Fibroblast of skin of right quadriceps (primary cell): ENCODE data around the gene SERPING1.

ENCODE experiments used
- DNase-seq: peaks from one replicate; pipeline ENCODE4 v3.0.0-alpha.2; 2013

The SERPING1 gene

GRCh38 chr11:57597916-57598830, 688 bp downstream of the SERPING1 start:
- peak; percentile 63 for DNase-seq

GRCh38 chr11:57598831-57599155, 1.3 kb downstream of the SERPING1 start:
- peak; percentile 64 for DNase-seq

GRCh38 chr11:57599381-57599780, 1.9 kb downstream of the SERPING1 start:
- no peak for DNase-seq

- no peak for DNase-seq
These were observed 3.8 kb downstream of the SERPING1 start for GRCh38 chr11:57601297-57601696.

- no peak for DNase-seq
These were observed 7.0 kb downstream of the SERPING1 start for GRCh38 chr11:57604296-57605027.

- no peak for DNase-seq
These were observed 7.5 kb downstream of the SERPING1 start for GRCh38 chr11:57605028-57605420.

- no peak for DNase-seq
These were observed 12.7 kb downstream of the SERPING1 start for GRCh38 chr11:57610170-57610569.

GRCh38 chr11:57614234-57614772, 16.8 kb downstream of the SERPING1 start:
- no peak for DNase-seq

GRCh38 chr11:57615308-57615707, 17.8 kb downstream of the SERPING1 start:
- DNase-seq = no peak

GRCh38 chr11:57616595-57616994, 19.1 kb downstream of the SERPING1 start:
- no peak for DNase-seq

- no peak for DNase-seq
These were observed 21.0 kb downstream of the SERPING1 start for GRCh38 chr11:57618438-57618837.

- DNase-seq = no peak
These were observed 21.8 kb downstream of the SERPING1 start for GRCh38 chr11:57619331-57619730.

- DNase-seq = no peak
These were observed 23.0 kb downstream of the SERPING1 start for GRCh38 chr11:57620467-57620866.

GRCh38 chr11:57622263-57622662, 24.8 kb downstream of the SERPING1 start:
- DNase-seq = no peak

GRCh38 chr11:57624864-57625263, 27.4 kb downstream of the SERPING1 start:
- no peak for DNase-seq

- DNase-seq = no peak
These were observed 29.4 kb downstream of the SERPING1 start for GRCh38 chr11:57626895-57627294.

GRCh38 chr11:57630171-57630570, 32.7 kb downstream of the SERPING1 start:
- DNase-seq = no peak

- DNase-seq = no peak
These were observed 34.6 kb downstream of the SERPING1 start for GRCh38 chr11:57632116-57632515.

- no peak for DNase-seq
These were observed 36.0 kb downstream of the SERPING1 start for GRCh38 chr11:57633394-57634070.

- DNase-seq = no peak
These were observed 36.8 kb downstream of the SERPING1 start for GRCh38 chr11:57634311-57634710.

GRCh38 chr11:57635246-57635645, 37.8 kb downstream of the SERPING1 start:
- no peak for DNase-seq

- peak; percentile 52 for DNase-seq
These were observed 40.1 kb downstream of the SERPING1 start for GRCh38 chr11:57637626-57638004.
